Inferior parietal cortex (tissue), 1 donor: ENCODE results near the gene F7.
"Not testable (repeated sequence)": the region's sequence is repeated elsewhere in the genome, so short reads cannot be mapped to it uniquely, and the experiment has no call there.

Experiments
- DNase-seq: peaks from one replicate; pipeline ENCODE4 v3.0.0-alpha.2; 2016; ENCODE audit errors: extremely low spot score

F7 gene

DNA sequence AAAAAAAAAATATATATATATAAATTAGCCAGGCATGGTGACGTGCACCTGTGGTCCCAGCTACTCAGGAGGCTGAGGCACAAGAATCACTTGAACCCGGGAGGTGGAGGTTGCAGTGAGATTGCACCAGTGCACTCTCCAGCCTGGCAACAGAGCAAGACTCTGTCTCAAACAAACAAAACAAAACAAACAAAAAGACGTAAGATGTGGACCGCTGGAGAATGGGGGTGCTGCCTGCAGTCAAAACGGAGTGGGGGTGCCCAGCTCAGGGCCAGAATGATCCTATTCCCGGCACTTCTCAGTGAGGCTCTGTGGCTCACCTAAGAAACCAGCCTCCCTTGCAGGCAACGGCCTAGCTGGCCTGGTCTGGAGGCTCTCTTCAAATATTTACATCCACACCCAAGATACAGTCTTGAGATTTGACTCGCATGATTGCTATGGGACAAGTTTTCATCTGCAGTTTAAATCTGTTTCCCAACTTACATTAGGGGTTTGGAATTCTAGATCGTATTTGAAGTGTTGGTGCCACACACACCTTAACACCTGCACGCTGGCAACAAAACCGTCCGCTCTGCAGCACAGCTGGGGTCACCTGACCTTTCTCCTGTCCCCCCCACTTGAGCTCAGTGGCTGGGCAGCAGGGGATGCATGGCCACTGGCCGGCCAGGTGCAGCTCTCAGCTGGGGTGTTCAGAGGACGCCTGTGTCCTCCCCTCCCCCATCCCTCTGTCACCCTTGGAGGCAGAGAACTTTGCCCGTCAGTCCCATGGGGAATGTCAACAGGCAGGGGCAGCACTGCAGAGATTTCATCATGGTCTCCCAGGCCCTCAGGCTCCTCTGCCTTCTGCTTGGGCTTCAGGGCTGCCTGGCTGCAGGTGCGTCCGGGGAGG, at the start of gene F7:
Gene F7 (plus strand): TSS at position 760 of the 889 bp plus-strand sequence. CDS start 51 bp downstream, at position 811.
- DNase-seq: no peak

DNA sequence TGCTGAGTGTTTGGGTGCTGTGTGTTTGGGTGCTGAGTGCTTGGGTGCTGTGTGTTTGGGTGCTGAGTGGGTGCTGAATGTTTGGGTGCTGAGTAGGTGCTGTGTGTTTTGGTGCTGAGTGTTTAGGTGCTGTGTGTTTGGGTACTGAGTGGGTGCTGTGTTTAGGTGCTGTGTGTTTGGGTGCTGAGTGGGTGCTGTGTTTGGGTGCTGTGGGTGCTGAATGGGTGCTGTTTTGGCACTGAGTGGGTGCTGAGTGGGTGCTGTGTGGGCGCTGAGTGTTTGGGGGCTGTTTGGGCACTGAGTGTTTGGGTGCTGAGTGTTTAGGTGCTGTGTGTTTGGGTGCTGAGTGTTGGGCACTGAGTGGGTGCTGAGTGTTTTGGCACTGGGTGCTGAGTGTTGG, 48.5 kb upstream of the F7 start:
- DNase-seq: no peak

DNA sequence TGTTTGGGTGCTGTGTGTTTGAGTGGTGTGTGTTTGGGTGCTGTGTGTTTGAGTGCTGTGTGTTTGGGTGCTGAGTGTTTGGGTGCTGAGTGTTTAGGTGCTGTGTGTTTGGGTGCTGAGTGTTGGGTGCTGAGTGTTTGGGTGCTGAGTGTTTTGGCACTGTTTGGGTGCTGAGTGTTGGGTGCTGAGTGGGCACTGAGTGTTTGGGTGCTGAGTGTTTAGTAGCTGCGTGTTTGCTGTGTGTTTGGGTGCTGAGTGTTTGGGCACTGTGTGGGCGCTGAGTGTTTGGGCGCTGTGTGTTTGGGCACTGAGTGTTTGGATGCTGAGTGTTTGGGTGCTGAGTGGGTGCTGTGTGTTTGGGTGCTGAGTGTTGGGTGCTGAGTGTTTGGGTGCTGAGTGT, 48.0 kb upstream of the F7 start:
- DNase-seq: not testable (repeated sequence)

DNA sequence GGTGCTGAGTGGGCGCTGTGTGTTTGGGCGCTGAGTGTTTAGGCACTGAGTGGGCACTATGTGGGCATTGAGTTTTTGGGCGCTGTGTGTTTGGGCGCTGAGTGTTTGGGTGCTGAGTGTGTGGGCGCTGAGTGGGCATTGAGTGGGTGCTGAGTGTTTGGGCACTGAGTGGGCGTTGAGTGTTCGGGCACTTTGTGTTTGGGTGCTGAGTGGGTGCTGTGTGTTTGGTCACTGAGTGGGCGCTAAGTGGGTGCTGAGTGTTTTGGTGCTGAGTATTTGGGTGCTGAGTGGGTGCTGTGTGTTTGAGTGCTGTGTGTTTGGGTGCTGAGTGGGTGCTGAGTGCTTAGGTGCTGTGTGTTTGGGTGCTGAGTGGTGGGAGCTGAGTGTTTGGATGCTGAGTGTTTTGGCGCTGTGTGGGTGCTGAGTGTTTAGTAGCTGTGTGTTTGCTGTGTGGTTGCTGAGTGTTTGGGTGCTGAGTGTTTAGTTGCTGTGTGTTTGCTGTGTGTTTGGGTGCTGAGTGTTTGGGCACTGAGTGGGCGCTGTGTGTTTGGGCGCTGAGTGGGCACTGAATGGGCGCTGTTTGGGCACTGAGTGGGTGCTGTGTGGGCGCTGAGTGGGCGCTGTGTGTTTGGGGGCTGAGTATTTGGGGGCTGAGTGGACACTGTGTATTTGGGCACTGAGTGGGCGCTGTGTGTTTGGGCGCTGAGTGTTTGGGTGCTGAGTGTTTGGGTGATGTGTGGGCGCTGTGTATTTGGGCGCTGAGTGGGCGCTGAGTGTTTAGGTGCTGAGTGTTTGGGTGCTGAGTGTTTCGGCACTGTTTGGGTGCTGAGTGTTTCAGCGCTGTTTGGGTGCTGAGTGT, 47.2 kb upstream of the F7 start:
- no peak for DNase-seq

DNA sequence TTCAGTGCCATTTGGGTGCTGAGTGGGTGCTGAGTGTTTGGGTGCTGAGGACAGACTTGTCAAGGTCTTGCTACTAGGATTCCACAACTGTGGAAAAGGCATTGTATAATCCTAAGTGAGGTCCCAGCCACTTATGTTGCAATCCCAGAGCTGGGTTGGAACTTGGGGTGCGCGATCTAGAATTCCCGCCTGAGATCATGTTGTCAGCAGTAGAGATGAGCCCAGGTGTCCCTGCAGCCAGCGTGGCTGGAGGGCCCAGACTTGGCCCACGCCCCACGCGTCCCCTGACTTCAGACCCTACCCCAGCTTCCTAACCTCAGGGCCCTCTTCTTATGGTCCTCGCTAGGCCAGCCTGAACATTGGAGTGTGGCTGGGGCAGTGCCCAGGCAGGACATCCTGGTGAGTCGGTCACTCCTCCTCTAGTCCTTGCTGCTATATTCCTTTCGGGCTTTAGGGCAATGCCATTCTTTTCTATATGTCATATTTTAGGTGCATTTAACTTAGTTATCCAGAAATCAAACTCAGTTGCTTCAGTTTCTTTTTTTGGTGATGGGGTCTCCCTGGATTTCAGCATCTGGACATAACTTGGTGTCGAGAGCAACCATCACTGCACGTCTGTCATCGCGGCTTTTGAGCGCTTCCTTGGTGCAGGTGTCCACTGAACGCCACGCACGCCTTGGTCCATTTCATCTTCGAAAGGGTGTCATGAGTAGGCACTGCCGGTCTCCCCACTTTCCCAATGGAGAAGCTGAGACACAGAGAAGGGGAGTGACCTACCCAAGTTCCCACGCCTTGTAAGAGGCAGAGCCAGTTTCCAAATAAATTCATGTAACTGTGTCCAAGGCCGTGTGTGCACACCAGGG, 46.4 kb upstream of the F7 start:
- DNase-seq: no peak

DNA sequence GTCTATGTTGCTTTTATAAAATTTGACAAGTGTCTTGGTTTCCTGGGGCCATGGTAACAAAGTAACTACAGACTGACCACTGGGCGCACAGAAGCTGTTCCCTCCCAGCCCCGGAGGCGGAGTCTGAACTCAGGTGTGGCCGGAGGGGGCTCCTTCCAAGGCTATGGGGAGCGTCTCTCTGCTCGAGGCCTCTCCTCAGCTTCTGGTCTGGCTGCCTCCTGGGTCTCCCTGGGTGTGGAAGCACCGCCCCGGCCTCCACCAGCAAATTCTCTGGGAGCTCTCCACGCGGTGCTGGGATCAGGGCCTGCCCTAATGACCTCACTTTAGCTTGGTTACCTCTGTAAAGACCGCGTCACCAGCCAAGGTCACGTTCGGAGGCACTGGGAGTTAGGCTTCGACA, 45.7 kb upstream of the F7 start:
- DNase-seq: no peak

DNA sequence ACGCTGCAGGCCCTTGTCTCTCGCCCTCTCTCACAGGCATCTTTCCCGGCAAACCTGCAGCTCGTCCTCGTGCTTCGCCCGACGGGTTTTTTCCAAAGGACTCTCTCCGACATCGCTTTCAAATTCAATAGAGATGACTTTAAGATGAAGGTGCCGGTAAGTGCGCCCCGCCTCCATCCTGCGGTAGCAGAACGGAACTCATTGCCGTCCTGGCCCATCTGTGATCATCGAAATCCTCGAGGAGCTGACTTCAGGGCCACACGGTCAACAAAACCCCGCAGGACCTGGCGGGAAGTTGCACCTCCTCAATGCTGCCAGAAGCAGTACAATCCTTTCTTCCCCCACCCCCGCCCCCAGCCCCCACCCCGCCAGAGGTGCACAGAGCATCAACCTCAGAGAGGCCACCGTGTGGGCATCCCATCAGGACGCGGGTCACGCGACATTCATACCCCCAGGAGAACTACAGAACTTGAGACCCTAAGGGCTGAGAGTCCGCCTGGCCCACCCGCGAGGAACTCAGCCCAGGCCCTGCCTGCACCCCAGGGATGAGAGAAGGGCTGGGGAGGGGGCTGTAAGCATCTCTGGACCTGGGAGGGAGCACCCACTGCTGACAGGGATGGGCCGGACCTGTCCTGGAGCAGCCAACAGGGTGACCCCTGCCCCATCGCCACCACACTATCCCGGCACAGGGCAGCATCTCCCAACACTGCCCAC, 44.9 kb upstream of the F7 start:
- peak; percentile 20 for DNase-seq

DNA sequence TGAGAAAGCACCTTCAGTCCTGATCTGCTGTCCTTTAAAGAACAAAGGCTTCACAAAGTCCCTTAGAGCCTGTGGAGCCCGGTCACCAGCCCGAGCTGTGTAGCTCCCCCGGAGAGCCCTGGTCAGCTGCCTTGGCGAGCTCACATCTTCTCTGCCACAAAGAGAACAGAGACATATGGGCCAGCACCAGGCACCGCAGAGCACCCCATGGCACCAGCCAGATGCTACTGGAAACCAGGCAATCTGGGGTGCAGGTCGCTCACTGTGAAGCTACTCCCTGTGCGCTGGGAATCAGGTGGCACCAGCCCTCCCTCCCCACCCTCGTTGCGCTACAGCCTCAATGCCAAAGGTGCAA, 44.3 kb upstream of the F7 start:
- peak; percentile 79 for DNase-seq

DNA sequence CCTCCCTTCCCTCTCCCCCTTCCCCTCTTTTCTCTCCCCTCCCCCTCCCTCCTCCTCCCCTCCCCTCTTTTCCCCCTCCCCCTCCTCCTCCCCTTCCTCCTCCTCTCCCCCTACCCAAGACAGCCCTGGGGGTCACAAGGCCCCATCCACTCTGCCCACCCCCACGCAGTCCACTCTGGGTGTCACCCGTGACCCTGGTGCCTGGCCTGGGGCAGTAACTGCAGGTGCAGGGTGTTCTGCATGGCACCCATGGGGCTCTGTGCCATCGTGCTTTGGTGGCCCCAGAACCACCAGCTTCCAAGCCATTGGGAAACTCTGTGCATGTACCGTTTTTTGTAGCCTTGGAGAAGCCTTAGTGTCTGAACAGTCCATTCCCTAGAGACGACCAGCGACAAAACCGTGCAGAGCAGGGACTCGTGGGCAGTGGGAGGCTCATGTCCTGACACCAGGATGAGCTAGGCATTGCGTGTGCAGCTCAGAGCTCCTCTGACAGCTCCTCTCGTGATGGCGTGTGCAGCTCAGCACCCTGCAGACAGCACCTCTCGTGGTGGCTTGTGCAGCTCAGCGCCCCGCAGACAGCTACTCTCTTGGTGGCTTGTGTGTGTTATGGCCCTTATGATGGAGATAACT, 43.7 kb upstream of the F7 start:
- DNase-seq: peak; percentile 38

DNA sequence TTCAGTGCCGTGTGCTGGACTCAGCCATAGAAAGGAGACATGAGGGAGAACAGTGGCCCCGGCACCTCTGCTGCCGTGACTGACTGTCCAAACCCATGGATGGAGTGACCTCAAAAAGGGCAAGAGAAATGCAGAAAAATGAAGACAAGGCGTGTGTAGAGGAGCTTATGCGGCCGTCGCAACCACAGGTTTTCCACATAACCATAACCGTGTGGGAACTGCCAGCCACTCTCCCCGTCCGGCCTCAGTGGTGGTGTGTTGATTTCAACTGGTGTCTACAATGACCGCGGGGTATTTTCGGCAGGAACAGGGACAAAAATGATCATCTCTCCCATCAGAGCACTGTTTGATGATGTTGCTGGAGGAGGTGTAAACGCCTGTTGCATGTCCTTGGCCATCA, 42.9 kb upstream of the F7 start:
- peak; percentile 10 for DNase-seq

DNA sequence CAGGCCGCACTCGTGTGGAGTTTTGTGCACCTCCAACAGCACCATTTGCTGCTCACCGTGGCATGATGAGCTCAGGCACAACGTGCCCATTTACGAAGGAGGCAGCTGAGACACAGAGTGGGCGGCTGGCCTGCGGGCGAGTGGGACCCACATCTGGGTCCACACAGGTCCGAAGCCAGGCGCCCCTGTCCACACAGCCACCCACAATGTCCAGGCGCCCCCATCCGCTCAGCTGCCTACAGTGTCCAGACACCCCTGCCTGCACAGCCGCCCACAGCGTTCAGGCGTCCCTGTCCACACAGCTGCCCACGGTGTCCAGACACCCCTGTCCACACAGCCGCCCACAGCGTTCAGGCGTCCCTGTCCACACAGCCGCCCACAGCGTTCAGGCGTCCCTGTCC, 42.5 kb upstream of the F7 start:
- no peak for DNase-seq

DNA sequence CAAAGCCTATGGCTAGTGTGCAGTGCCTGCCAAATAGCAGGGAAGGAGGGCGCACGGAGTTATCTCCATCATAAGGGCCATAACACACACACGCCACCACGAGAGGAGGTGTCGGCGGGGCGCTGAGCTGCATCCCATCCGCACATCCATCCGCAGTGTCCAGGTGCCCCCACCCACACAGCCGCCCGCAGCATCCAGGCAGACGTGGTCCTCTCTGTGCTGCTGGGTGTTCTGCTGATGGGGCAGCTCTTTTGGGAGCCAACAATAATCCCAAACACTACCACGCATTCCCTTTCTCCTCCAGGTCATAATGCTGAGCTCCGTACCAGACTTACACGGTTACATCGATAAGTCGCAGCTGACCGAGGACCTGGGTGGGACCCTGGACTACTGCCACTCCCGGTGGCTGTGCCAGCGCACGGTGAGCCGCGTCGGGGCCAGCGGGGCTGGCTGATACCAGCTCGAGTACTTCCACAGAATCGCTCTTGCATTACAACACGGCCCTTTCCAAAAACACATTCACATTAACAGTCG, 41.5 kb upstream of the F7 start:
- DNase-seq: no peak

DNA sequence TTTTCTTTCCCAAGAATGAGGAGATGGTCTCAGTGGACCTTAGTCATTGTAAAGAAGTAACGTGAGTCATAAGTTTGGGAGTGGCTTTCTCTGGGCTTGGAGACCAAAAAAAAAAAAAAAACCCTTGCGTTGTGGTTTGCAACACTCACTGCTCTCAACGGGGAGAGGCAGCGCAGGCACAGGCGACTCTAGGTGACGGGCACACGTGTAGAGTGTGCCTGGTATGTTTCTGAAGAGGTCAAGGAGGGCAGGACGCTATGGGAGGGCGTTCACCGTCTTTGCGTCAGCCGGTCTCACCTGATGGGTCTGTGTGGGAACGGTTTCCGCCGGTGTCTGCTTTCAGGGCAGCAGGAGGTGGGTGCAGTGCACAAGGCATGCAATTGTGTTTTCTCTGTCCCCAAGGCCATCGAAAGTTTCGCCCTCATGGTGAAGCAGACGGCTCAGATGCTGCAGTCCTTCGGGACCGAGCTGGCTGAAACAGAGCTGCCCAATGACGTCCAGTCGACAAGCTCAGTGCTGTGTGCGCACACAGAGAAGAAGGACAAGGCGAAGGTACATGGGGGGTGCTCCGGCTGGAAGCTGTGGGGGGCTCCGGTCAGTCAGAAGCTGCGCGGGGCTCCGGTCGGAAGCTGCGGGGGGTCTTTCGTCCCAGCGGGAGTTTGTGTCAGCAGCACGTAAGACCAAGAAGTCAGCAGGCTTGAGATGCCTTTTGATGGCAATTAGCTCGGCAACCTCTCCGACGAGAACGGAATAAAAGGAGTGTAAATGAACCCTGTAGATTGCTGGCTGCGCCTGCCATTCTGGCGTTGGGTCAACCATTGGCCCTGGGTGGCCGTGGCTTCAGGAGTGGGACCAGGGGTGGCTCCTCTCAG, 40.8 kb upstream of the F7 start:
- DNase-seq: peak; percentile 47

DNA sequence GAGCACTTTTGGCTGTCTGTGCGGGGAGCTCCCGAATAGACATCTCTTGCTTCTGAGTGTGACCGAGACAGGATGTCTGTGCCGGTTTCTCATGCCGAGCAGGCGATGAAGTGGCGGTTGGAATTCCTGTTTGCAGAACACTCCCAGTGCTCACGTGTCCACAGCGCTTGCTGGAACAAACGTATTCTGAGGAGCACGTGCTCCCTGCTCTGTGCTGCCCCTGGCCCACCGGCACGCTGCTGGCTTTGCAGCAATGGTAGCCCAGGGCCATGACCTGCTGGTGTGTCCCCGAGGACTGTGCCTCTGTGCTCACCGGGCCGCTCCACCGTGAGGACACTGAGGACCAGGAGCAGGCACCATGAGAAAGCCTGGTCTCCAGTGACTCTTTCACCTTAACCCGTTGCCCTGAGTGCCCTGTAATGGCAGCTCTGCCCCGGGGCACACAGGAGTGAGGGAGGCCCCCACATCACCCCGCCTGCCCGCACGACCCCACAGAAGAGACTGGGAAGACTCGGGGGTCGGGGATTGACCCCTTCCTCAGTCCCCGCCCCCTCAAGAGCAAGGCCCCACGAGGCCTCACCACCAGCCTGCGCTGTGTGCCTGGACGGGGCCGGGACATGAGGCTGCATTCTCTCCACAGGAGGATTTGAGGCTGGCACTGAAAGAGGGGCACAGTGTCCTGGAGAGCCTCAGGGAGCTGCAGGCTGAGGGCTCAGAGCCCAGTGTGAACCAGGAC, 40.0 kb upstream of the F7 start:
- DNase-seq: no peak

DNA sequence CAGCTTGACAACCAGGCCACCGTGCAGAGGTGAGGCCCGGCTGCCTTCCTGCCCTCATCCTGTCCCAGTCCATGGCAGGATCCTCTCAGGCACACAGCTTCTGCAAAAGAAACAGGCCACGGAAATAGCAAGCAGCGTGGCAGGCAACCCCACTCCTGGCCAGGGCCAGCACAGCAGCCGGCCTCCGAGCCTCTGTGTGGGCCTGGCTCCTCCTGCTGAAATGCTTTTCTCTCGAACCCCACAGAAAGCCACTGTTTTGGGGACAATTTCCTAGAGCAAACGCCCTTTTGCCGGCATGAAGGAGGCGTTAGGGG, 39.5 kb upstream of the F7 start:
- no peak for DNase-seq

DNA sequence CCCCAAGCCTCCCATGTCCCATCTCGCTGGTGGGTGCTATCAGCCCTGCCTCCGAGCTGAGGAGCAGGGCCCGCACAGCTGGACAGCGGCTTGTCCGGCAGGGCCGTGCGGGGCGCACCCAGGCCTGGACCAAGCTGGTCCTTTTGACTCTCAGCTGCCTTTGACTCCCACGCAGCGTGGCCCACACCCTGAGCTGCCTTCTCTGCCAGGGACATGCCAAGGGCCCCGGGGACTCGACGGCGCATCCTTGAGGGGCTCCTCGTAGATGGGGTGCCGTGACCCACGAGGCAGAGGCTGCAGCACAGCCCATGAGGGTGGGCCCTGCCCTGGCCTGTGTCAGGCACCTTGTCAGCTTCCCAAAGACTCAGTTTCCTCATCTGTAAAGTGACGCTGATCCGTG, 38.8 kb upstream of the F7 start:
- no peak for DNase-seq

DNA sequence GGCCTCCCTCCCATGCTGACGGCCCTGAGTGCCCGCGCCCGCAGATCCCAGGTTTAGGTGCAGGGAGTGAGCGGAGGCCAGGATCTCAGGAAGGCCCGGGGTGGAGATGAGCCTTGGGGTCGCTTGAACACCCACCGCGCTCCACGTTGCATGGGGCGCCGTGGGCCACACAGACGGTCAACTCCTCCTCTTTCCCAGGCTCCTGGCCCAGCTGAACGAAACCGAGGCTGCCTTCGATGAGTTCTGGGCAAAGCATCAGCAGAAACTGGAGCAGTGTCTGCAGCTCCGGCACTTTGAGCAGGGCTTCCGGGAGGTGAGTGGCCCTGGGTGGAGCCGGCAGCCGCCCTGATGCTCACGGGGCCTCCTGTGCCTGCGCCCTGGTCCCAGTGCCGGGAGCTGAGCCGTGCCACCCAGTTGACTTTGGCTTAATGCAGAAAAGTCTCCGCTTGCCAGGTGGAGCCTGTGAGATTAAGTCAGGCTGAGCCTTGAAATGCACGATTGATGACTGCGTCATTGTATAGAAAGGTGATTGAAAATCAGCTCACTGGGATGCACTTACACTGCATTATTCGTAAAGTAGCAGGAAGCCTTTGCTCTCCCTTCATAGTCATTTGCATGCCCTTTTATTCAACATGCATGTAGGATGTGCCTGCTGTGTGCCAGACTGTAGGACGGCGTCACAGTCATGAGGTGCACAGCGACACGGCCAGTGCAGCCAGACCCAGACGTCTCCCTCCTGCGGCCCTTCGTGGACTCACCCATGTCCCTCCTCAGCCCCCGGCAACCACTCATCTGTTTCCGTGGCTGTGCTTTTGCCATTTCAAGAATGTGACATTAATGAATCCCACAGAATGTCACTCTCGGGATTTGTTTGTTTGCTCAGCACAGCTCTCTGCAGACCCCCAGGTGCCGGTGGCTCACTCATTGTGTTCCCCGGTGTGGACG, 35.5 kb upstream of the F7 start:
- DNase-seq: no peak

DNA sequence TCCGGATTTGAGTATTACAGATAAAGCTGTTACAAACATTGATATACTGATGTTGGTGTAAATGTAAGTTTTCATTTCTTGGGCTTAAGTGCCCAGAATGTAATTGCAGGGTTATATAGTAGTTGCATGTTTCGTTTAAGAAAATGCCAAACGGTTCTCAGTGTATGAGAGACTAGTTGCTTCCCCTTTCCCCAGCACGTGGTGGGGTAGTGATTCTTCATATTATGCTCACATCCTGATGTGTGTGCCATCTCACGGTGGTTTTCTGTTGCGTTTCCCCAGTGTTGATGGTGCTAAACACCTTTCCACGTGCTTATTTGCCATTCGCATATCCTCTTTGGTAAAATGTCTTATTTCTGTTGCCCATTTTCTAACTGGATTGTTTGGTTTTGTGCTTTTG, 34.7 kb upstream of the F7 start:
- no peak for DNase-seq
